Measurements from ENCODE around the gene BTBD2.

BTBD2 gene

GRCh38 chr19:2015608-2015950 lies at the start of gene BTBD2:
Gene BTBD2, minus strand, starts transcription at chr19:2015714. Its CDS starts 11 bp downstream, at chr19:2015703.
- H3K9ac ChIP-seq (ENCODE audit: low read depth in 1 of 2, low read length in 2 of 2), result peak within 1 kb of the TSS; percentile 39 to 47
- H3K4me3 ChIP-seq (ENCODE audit: low read depth in 1 of 2, low read length in 2 of 2), result peak within 1 kb of the TSS; percentile 66 to 72
- no peaks in the 10 kb centered on the region for H3K36me3 ChIP-seq (ENCODE audit: control insufficient read depth in 1 of 2, insufficient read depth in 2 of 2, low read length in 2 of 2)

GRCh38 chr19:2064788-2065524 lies 49.4 kb upstream of the BTBD2 start:
- Histone ChIP-seq H3K4me1 (ENCODE audit: control insufficient read depth in 1 of 2, insufficient read depth in 2 of 2, low read length in 2 of 2) (peaks cover 34 to 35% of the 10 kb centered on the region in 2 donors), H3K27me3 (ENCODE audit: control insufficient read depth in 1 of 2, insufficient read depth in 2 of 2, low read length in 2 of 2) (no peaks in the 10 kb centered on the region), H3K36me3 (ENCODE audit: control insufficient read depth in 1 of 2, insufficient read depth in 2 of 2, low read length in 2 of 2) (no peaks in the 10 kb centered on the region), H3K4me3 (ENCODE audit: low read depth in 1 of 2, low read length in 2 of 2) (no peak overlapping the region), H3K9ac (ENCODE audit: low read depth in 1 of 2, low read length in 2 of 2) (peak overlapping the region; percentile 19 to 32), H3K27ac (ENCODE audit: low read depth, low read length) (peak overlapping the region; percentile 36), H3K9me3 (ENCODE audit: control insufficient read depth in 1 of 2, low read length in 2 of 2) (no peaks in the 10 kb centered on the region)

More at GRCh38 chr19:2015608-2015950, at the start of gene BTBD2:
- Histone ChIP-seq H3K27me3 (ENCODE audit: control insufficient read depth in 1 of 2, insufficient read depth in 2 of 2, low read length in 2 of 2) (no peaks in the 10 kb centered on the region), H3K4me1 (ENCODE audit: control insufficient read depth in 1 of 2, insufficient read depth in 2 of 2, low read length in 2 of 2) (peaks cover 0 to 9% of the 10 kb centered on the region in 2 donors), H3K9me3 (ENCODE audit: control insufficient read depth in 1 of 2, low read length in 2 of 2) (no peaks in the 10 kb centered on the region), H3K27ac (ENCODE audit: low read depth, low read length) (no peak within 1 kb of the TSS)

GRCh38 chr19:2064395-2064787 lies 48.9 kb upstream of the BTBD2 start:
- Histone ChIP-seq H3K4me1 (ENCODE audit: control insufficient read depth in 1 of 2, insufficient read depth in 2 of 2, low read length in 2 of 2) (peaks cover 39 to 41% of the 10 kb centered on the region in 2 donors), H3K27ac (ENCODE audit: low read depth, low read length) (peak overlapping the region; percentile 36), H3K9me3 (ENCODE audit: control insufficient read depth in 1 of 2, low read length in 2 of 2) (no peaks in the 10 kb centered on the region), H3K27me3 (ENCODE audit: control insufficient read depth in 1 of 2, insufficient read depth in 2 of 2, low read length in 2 of 2) (no peaks in the 10 kb centered on the region), H3K4me3 (ENCODE audit: low read depth in 1 of 2, low read length in 2 of 2) (no peak overlapping the region), H3K36me3 (ENCODE audit: control insufficient read depth in 1 of 2, insufficient read depth in 2 of 2, low read length in 2 of 2) (no peaks in the 10 kb centered on the region), H3K9ac (ENCODE audit: low read depth in 1 of 2, low read length in 2 of 2) (peak overlapping the region in 1 of 2 donors; percentile 32)

- H3K27ac ChIP-seq (ENCODE audit: low read depth, low read length), result no peak overlapping the region
- H3K9ac ChIP-seq (ENCODE audit: low read depth in 1 of 2, low read length in 2 of 2), result no peak overlapping the region
- H3K36me3 ChIP-seq (ENCODE audit: control insufficient read depth in 1 of 2, insufficient read depth in 2 of 2, low read length in 2 of 2), result no peaks in the 10 kb centered on the region
- H3K4me3 ChIP-seq (ENCODE audit: low read depth in 1 of 2, low read length in 2 of 2), result no peak overlapping the region
- peaks cover 43 to 45% of the 10 kb centered on the region in 2 donors for H3K4me1 ChIP-seq (ENCODE audit: control insufficient read depth in 1 of 2, insufficient read depth in 2 of 2, low read length in 2 of 2)
- H3K27me3 ChIP-seq (ENCODE audit: control insufficient read depth in 1 of 2, insufficient read depth in 2 of 2, low read length in 2 of 2), result no peaks in the 10 kb centered on the region
- H3K9me3 ChIP-seq (ENCODE audit: control insufficient read depth in 1 of 2, low read length in 2 of 2), result no peaks in the 10 kb centered on the region
These were observed 48.3 kb upstream of the BTBD2 start for GRCh38 chr19:2063824-2064223.

GRCh38 chr19:2062770-2063169 lies 47.3 kb upstream of the BTBD2 start:
- H3K27ac ChIP-seq (ENCODE audit: low read depth, low read length), result no peak overlapping the region
- H3K4me1 ChIP-seq (ENCODE audit: control insufficient read depth in 1 of 2, insufficient read depth in 2 of 2, low read length in 2 of 2), result peaks cover 42 to 45% of the 10 kb centered on the region in 2 donors
- H3K27me3 ChIP-seq (ENCODE audit: control insufficient read depth in 1 of 2, insufficient read depth in 2 of 2, low read length in 2 of 2), result no peaks in the 10 kb centered on the region
- no peaks in the 10 kb centered on the region for H3K36me3 ChIP-seq (ENCODE audit: control insufficient read depth in 1 of 2, insufficient read depth in 2 of 2, low read length in 2 of 2)
- peak overlapping the region; percentile 65 to 97 for H3K9ac ChIP-seq (ENCODE audit: low read depth in 1 of 2, low read length in 2 of 2)
- no peak overlapping the region for H3K4me3 ChIP-seq (ENCODE audit: low read depth in 1 of 2, low read length in 2 of 2)
- no peaks in the 10 kb centered on the region for H3K9me3 ChIP-seq (ENCODE audit: control insufficient read depth in 1 of 2, low read length in 2 of 2)

- Histone ChIP-seq H3K4me3 (ENCODE audit: low read depth in 1 of 2, low read length in 2 of 2) (peak overlapping the region; percentile 66 to 84), H3K9ac (ENCODE audit: low read depth in 1 of 2, low read length in 2 of 2) (peak overlapping the region; percentile 65 to 97), H3K4me1 (ENCODE audit: control insufficient read depth in 1 of 2, insufficient read depth in 2 of 2, low read length in 2 of 2) (peaks cover 38 to 44% of the 10 kb centered on the region in 2 donors)
These were observed 46.8 kb upstream of the BTBD2 start for GRCh38 chr19:2062389-2062729.

GRCh38 chr19:2061495-2062388 lies 46.2 kb upstream of the BTBD2 start:
- Histone ChIP-seq H3K9me3 (ENCODE audit: control insufficient read depth in 1 of 2, low read length in 2 of 2) (no peaks in the 10 kb centered on the region), H3K4me1 (ENCODE audit: control insufficient read depth in 1 of 2, insufficient read depth in 2 of 2, low read length in 2 of 2) (peaks cover 38 to 43% of the 10 kb centered on the region in 2 donors), H3K36me3 (ENCODE audit: control insufficient read depth in 1 of 2, insufficient read depth in 2 of 2, low read length in 2 of 2) (no peaks in the 10 kb centered on the region), H3K9ac (ENCODE audit: low read depth in 1 of 2, low read length in 2 of 2) (peak overlapping the region; percentile 93 to 97), H3K27me3 (ENCODE audit: control insufficient read depth in 1 of 2, insufficient read depth in 2 of 2, low read length in 2 of 2) (no peaks in the 10 kb centered on the region), H3K27ac (ENCODE audit: low read depth, low read length) (peak overlapping the region; percentile 100), H3K4me3 (ENCODE audit: low read depth in 1 of 2, low read length in 2 of 2) (peak overlapping the region; percentile 66 to 84)

More at GRCh38 chr19:2062389-2062729, 46.8 kb upstream of the BTBD2 start:
- Histone ChIP-seq H3K27me3 (ENCODE audit: control insufficient read depth in 1 of 2, insufficient read depth in 2 of 2, low read length in 2 of 2) (no peaks in the 10 kb centered on the region), H3K36me3 (ENCODE audit: control insufficient read depth in 1 of 2, insufficient read depth in 2 of 2, low read length in 2 of 2) (no peaks in the 10 kb centered on the region), H3K9me3 (ENCODE audit: control insufficient read depth in 1 of 2, low read length in 2 of 2) (no peaks in the 10 kb centered on the region), H3K27ac (ENCODE audit: low read depth, low read length) (peak overlapping the region; percentile 88)

- Histone ChIP-seq H3K4me1 (ENCODE audit: control insufficient read depth in 1 of 2, insufficient read depth in 2 of 2, low read length in 2 of 2) (peaks cover 43 to 49% of the 10 kb centered on the region in 2 donors), H3K9me3 (ENCODE audit: control insufficient read depth in 1 of 2, low read length in 2 of 2) (no peaks in the 10 kb centered on the region), H3K9ac (ENCODE audit: low read depth in 1 of 2, low read length in 2 of 2) (peak overlapping the region; percentile 93 to 97), H3K4me3 (ENCODE audit: low read depth in 1 of 2, low read length in 2 of 2) (peak overlapping the region; percentile 66), H3K27ac (ENCODE audit: low read depth, low read length) (peak overlapping the region; percentile 100), H3K36me3 (ENCODE audit: control insufficient read depth in 1 of 2, insufficient read depth in 2 of 2, low read length in 2 of 2) (no peaks in the 10 kb centered on the region), H3K27me3 (ENCODE audit: control insufficient read depth in 1 of 2, insufficient read depth in 2 of 2, low read length in 2 of 2) (no peaks in the 10 kb centered on the region)
These were observed 45.5 kb upstream of the BTBD2 start for GRCh38 chr19:2060884-2061494.

GRCh38 chr19:2059422-2060201 lies 44.1 kb upstream of the BTBD2 start:
- Histone ChIP-seq H3K27ac (ENCODE audit: low read depth, low read length) (peak overlapping the region; percentile 100), H3K36me3 (ENCODE audit: control insufficient read depth in 1 of 2, insufficient read depth in 2 of 2, low read length in 2 of 2) (no peaks in the 10 kb centered on the region), H3K27me3 (ENCODE audit: control insufficient read depth in 1 of 2, insufficient read depth in 2 of 2, low read length in 2 of 2) (no peaks in the 10 kb centered on the region), H3K4me3 (ENCODE audit: low read depth in 1 of 2, low read length in 2 of 2) (peak overlapping the region; percentile 54 to 66), H3K9me3 (ENCODE audit: control insufficient read depth in 1 of 2, low read length in 2 of 2) (no peaks in the 10 kb centered on the region), H3K9ac (ENCODE audit: low read depth in 1 of 2, low read length in 2 of 2) (peak overlapping the region; percentile 93 to 97), H3K4me1 (ENCODE audit: control insufficient read depth in 1 of 2, insufficient read depth in 2 of 2, low read length in 2 of 2) (peaks cover 43 to 47% of the 10 kb centered on the region in 2 donors)

Measured in duodenal mucosa (tissue), 2 donors.